Putamen (tissue), 1 donor: Measurements from ENCODE around the gene SPANXC.
"Not testable (repeated sequence)": the region's sequence is repeated elsewhere in the genome, so short reads cannot be mapped to it uniquely, and the experiment has no call there.

Experiments
- DNase-seq: peaks from one replicate; pipeline ENCODE4 v3.0.0-alpha.2; 2016; ENCODE audit warnings: low spot score

The SPANXC gene

GRCh38 chrX:141242417-141242816, at the start of gene SPANXC:
Gene SPANXC (minus strand): TSS chrX:141242517. CDS start chrX:141242457, 60 bp downstream.
- not testable (repeated sequence) for DNase-seq

- no peak for DNase-seq
These were observed 37.2 kb upstream of the SPANXC start for GRCh38 chrX:141279476-141279875.

- DNase-seq, result peak; percentile 19
These were observed 36.0 kb upstream of the SPANXC start for GRCh38 chrX:141278306-141278705.

GRCh38 chrX:141258080-141258479, 15.8 kb upstream of the SPANXC start:
- no peak for DNase-seq

- no peak for DNase-seq
These were observed 20.7 kb downstream of the SPANXC start for GRCh38 chrX:141221611-141222010.

GRCh38 chrX:141220342-141221008, 21.8 kb downstream of the SPANXC start:
- DNase-seq, result no peak

- no peak for DNase-seq
These were observed 28.1 kb downstream of the SPANXC start for GRCh38 chrX:141214196-141214595.

GRCh38 chrX:141201962-141202361, 40.4 kb downstream of the SPANXC start:
- DNase-seq, result no peak
